CD4-positive, CD25-positive, alpha-beta regulatory T cell (primary cell): ENCODE data around the gene MEMO1. TPM values are rescaled to one million over a fixed set of nuclear protein-coding genes. Genes with fewer than 3 reads are reported as not detected.
A peak's percentile ranks its signal among the peaks of the same experiment; 100 is the strongest.
"Not testable (repeated sequence)": the region's sequence is repeated elsewhere in the genome, so short reads cannot be mapped to it uniquely, and the experiment has no call there.

Experiments used
- ATAC-seq, 2 donors: fragments of 150-1000 bp; cut with Tn5 transposase; one replicate each; pipeline ENCODE4 v1.10.0; 2021; ENCODE audit warnings: low read depth in 2 of 2, moderate number of reproducible peaks in 2 of 2, moderate library complexity in 1 of 2
- DNase-seq, 3 donors: peaks; one replicate each; pipeline versions ENCODE4 v3.0.0 to v3.0.0-alpha.2; 2012 to 2022; ENCODE audit warnings: mixed read lengths in 1 of 3
- H3K27ac ChIP-seq: one replicate; pipeline ENCODE4 v1.7.0; 2013; ENCODE audit warnings: mild to moderate bottlenecking, low read length; ENCODE audit not compliant: insufficient read depth, poor library complexity, severe bottlenecking
- H3K27me3 ChIP-seq: one replicate; pipeline ENCODE4 v1.7.0; 2013; ENCODE audit warnings: low read length; ENCODE audit not compliant: control insufficient read depth, insufficient read depth
- H3K36me3 ChIP-seq: one replicate; pipeline ENCODE4 v1.7.0; 2013; ENCODE audit warnings: mild to moderate bottlenecking, low read length, moderate library complexity; ENCODE audit not compliant: control insufficient read depth, insufficient read depth
- H3K4me1 ChIP-seq: 2 replicates; pipeline ENCODE4 v1.7.0; 2013; ENCODE audit warnings: mild to moderate bottlenecking, low read length; ENCODE audit not compliant: insufficient read depth, control insufficient read depth, poor library complexity, severe bottlenecking
- H3K4me3 ChIP-seq: one replicate; pipeline ENCODE4 v1.7.0; 2013; ENCODE audit warnings: low read depth, mild to moderate bottlenecking, low read length, moderate library complexity
- H3K9me3 ChIP-seq, 2 experiments: 1 replicate in 1 of 2; 2 replicates in 1 of 2; pipeline ENCODE4 v1.7.0; 2013; ENCODE audit warnings: low read length in 2 of 2, mild to moderate bottlenecking in 1 of 2, moderate library complexity in 1 of 2; ENCODE audit not compliant: control insufficient read depth in 2 of 2
- H3K27ac Mint-ChIP-seq, 3 donors: one replicate each; pipeline ENCODE4 v1.8.0; 2020 to 2022; ENCODE audit warnings: mild to moderate bottlenecking in 3 of 3, mixed read lengths in 3 of 3, moderate library complexity in 2 of 3
- H3K27me3 Mint-ChIP-seq: one replicate; pipeline ENCODE4 v1.8.0; 2022; ENCODE audit warnings: mild to moderate bottlenecking, mixed read lengths
- H3K36me3 Mint-ChIP-seq: one replicate; pipeline ENCODE4 v1.8.0; 2020; ENCODE audit warnings: mixed read lengths
- H3K4me1 Mint-ChIP-seq, 4 donors: one replicate each; pipeline ENCODE4 v1.8.0; 2020 to 2022; ENCODE audit warnings: mixed read lengths in 4 of 4, mild to moderate bottlenecking in 1 of 4
- H3K4me3 Mint-ChIP-seq, 4 donors: one replicate each; pipeline ENCODE4 v1.8.0; 2020 to 2022; ENCODE audit warnings: mild to moderate bottlenecking in 4 of 4, mixed read lengths in 4 of 4, moderate library complexity in 3 of 4
- H3K9me3 Mint-ChIP-seq, 7 donors: one replicate each; pipeline ENCODE4 v1.8.0; 2020 to 2022; ENCODE audit warnings: mixed read lengths in 7 of 7, mild to moderate bottlenecking in 3 of 7, moderate library complexity in 2 of 7
- polyA plus RNA-seq, 4 donors: library from polyadenylated mRNA; unstranded; fragments of 300-500 nt; fragmentation: Illumina TruSeq; gene quantifications; one replicate each; pipeline ENCODE4 v1.2.3, GENCODE V29; 2021
- total RNA-seq: library from RNA; stranded (reverse); gene quantifications from one replicate; pipeline ENCODE4 v1.2.3, GENCODE V29; 2022

MEMO1 gene
- total and polyA plus RNA-seq, 5 donors from 2014 or later = 26.2 to 54.2 (median 41.6) TPM

GRCh38 chr2:31966402-31966801 is 44.4 kb downstream of the MEMO1 start:
- not testable (repeated sequence) for H3K4me3 ChIP-seq, ATAC-seq, H3K9me3 ChIP-seq, DNase-seq, H3K36me3 Mint-ChIP-seq, H3K27ac ChIP-seq, H3K27me3 ChIP-seq, H3K4me3 Mint-ChIP-seq, H3K36me3 ChIP-seq, H3K27ac Mint-ChIP-seq, H3K27me3 Mint-ChIP-seq, H3K9me3 Mint-ChIP-seq
- peaks cover 21 to 41% (median 36%) of the 10 kb centered on the region in 4 donors for H3K4me1 Mint-ChIP-seq
- peaks cover 15% of the 10 kb centered on the region for H3K4me1 ChIP-seq

- no peaks in the 10 kb centered on the region for H3K36me3 ChIP-seq
- H3K4me1 ChIP-seq = peaks cover 18% of the 10 kb centered on the region
- ATAC-seq = no peak
- Mint-ChIP-seq H3K27me3 (no peaks in the 10 kb centered on the region), H3K27ac (no peak overlapping the region), H3K4me1 (peaks cover 21 to 48% (median 37%) of the 10 kb centered on the region in 4 donors), H3K9me3 (peaks cover 0 to 1% (median 0%) of the 10 kb centered on the region in 7 donors), H3K36me3 (peaks cover 7% of the 10 kb centered on the region), H3K4me3 (no peak overlapping the region)
- H3K9me3 ChIP-seq = no peaks in the 10 kb centered on the region
- no peaks in the 10 kb centered on the region for H3K27me3 ChIP-seq
- no peak overlapping the region for H3K4me3 ChIP-seq
- DNase-seq = no peak
- no peak overlapping the region for H3K27ac ChIP-seq
These were observed 45.7 kb downstream of the MEMO1 start for GRCh38 chr2:31965094-31965493.

GRCh38 chr2:31962757-31963361 is 47.9 kb downstream of the MEMO1 start:
- Mint-ChIP-seq H3K36me3 (peaks cover 7% of the 10 kb centered on the region), H3K27me3 (no peaks in the 10 kb centered on the region), H3K4me1 (peaks cover 29 to 68% (median 55%) of the 10 kb centered on the region in 4 donors), H3K27ac (peak overlapping the region in 2 of 3 donors; percentile 12 to 13), H3K4me3 (peak overlapping the region in 1 of 4 donors; percentile 1), H3K9me3 (peaks cover 0 to 1% (median 0%) of the 10 kb centered on the region in 7 donors)
- H3K4me3 ChIP-seq = peak overlapping the region; percentile 28
- no peaks in the 10 kb centered on the region for H3K9me3 ChIP-seq
- H3K4me1 ChIP-seq = peaks cover 23% of the 10 kb centered on the region
- H3K27ac ChIP-seq = peak overlapping the region; percentile 23
- H3K27me3 ChIP-seq = no peaks in the 10 kb centered on the region
- ATAC-seq = no peak
- no peaks in the 10 kb centered on the region for H3K36me3 ChIP-seq
- peak in 1 of 3 donors; percentile 70 for DNase-seq

- ATAC-seq = no peak
- H3K27ac ChIP-seq = no peak overlapping the region
These were observed 52.6 kb downstream of the MEMO1 start for GRCh38 chr2:31958140-31958717.

GRCh38 chr2:31957354-31958139 is 53.3 kb downstream of the MEMO1 start:
- Histone ChIP-seq H3K27ac (no peak overlapping the region), H3K4me1 (peaks cover 20% of the 10 kb centered on the region), H3K9me3 (no peaks in the 10 kb centered on the region), H3K36me3 (peaks cover 14% of the 10 kb centered on the region), H3K4me3 (no peak overlapping the region), H3K27me3 (no peaks in the 10 kb centered on the region)
- H3K27me3 Mint-ChIP-seq = no peaks in the 10 kb centered on the region
- peaks cover 26 to 60% (median 49%) of the 10 kb centered on the region in 4 donors for H3K4me1 Mint-ChIP-seq
- peak overlapping the region in 2 of 3 donors; percentile 1 to 7 for H3K27ac Mint-ChIP-seq
- no peaks in the 10 kb centered on the region for H3K9me3 Mint-ChIP-seq
- ATAC-seq (no peak), DNase-seq (no peak)
- H3K36me3 Mint-ChIP-seq = peaks cover 20% of the 10 kb centered on the region
- H3K4me3 Mint-ChIP-seq = peak overlapping the region in 1 of 4 donors; percentile 29

More at GRCh38 chr2:31958140-31958717, 52.6 kb downstream of the MEMO1 start:
- Histone ChIP-seq H3K4me3 (no peak overlapping the region), H3K36me3 (peaks cover 14% of the 10 kb centered on the region), H3K27me3 (no peaks in the 10 kb centered on the region), H3K4me1 (peaks cover 23% of the 10 kb centered on the region), H3K9me3 (no peaks in the 10 kb centered on the region)
- peak overlapping the region; percentile 1 to 34 (median 20) for H3K27ac Mint-ChIP-seq
- H3K36me3 Mint-ChIP-seq = peaks cover 23% of the 10 kb centered on the region
- peak overlapping the region in 1 of 4 donors; percentile 29 for H3K4me3 Mint-ChIP-seq
- peaks cover 33 to 66% (median 55%) of the 10 kb centered on the region in 4 donors for H3K4me1 Mint-ChIP-seq
- H3K9me3 Mint-ChIP-seq = peaks cover 0 to 1% (median 0%) of the 10 kb centered on the region in 7 donors
- H3K27me3 Mint-ChIP-seq = no peaks in the 10 kb centered on the region
- peak in 1 of 3 donors; percentile 30 for DNase-seq

GRCh38 chr2:31956934-31957333 is 53.9 kb downstream of the MEMO1 start:
- peaks cover 20 to 56% (median 43%) of the 10 kb centered on the region in 4 donors for H3K4me1 Mint-ChIP-seq
- DNase-seq, H3K27ac ChIP-seq: not testable (repeated sequence)

GRCh38 chr2:31956312-31956711 is 54.5 kb downstream of the MEMO1 start:
- no peaks in the 10 kb centered on the region for H3K9me3 Mint-ChIP-seq
- peaks cover 16% of the 10 kb centered on the region for H3K36me3 Mint-ChIP-seq
- no peak overlapping the region for H3K27ac Mint-ChIP-seq
- H3K4me1 Mint-ChIP-seq = peaks cover 19 to 57% (median 43%) of the 10 kb centered on the region in 4 donors
- H3K4me3 Mint-ChIP-seq = no peak overlapping the region
- ATAC-seq (no peak), DNase-seq (no peak)
- Histone ChIP-seq H3K4me3 (no peak overlapping the region), H3K4me1 (peaks cover 7% of the 10 kb centered on the region), H3K36me3 (peaks cover 14% of the 10 kb centered on the region), H3K9me3 (no peaks in the 10 kb centered on the region), H3K27me3 (no peaks in the 10 kb centered on the region), H3K27ac (no peak overlapping the region)
- H3K27me3 Mint-ChIP-seq = no peaks in the 10 kb centered on the region

More at GRCh38 chr2:31956934-31957333, 53.9 kb downstream of the MEMO1 start:
- H3K27me3 Mint-ChIP-seq, ATAC-seq, H3K27me3 ChIP-seq, H3K4me3 ChIP-seq, H3K27ac Mint-ChIP-seq, H3K4me3 Mint-ChIP-seq, H3K9me3 ChIP-seq, H3K9me3 Mint-ChIP-seq: not testable (repeated sequence)
- peaks cover 14% of the 10 kb centered on the region for H3K36me3 ChIP-seq
- peaks cover 14% of the 10 kb centered on the region for H3K4me1 ChIP-seq
- peaks cover 16% of the 10 kb centered on the region for H3K36me3 Mint-ChIP-seq
